ENCODE measurements around the gene FAIM2. TPM values are rescaled to one million over a fixed set of nuclear protein-coding genes. Genes with fewer than 3 reads are reported as not detected.

FAIM2 gene
- total and polyA plus RNA-seq, 10 of the 15 experiments (the other 5 are each of a cell fraction or from before 2014, with no cell fraction given): not detected

GRCh38 chr12:49875115-49875720 is 28.5 kb downstream of the FAIM2 start:
- Histone ChIP-seq H3K36me3 (ENCODE audit: control insufficient read depth in 2 of 2, insufficient read depth in 2 of 2, low read length in 1 of 2) (no peaks in the 10 kb centered on the region), H2AFZ (ENCODE audit: control insufficient read depth, low read depth, low read length) (no peak overlapping the region), H3K79me2 (ENCODE audit: control insufficient read depth, insufficient read depth, low read length) (no peaks in the 10 kb centered on the region), H3K9ac (ENCODE audit: control insufficient read depth, insufficient read depth, low read length) (no peak overlapping the region), H3K4me3 (no peak overlapping the region), H3K9me3 (replicated peaks; ENCODE audit: control insufficient read depth, insufficient read depth, low read length) (no peaks in the 10 kb centered on the region), H3K4me1 (ENCODE audit: control insufficient read depth, insufficient read depth, low read length) (no peaks in the 10 kb centered on the region), H4K20me1 (ENCODE audit: control insufficient read depth, insufficient read depth) (no peaks in the 10 kb centered on the region), H3K27me3 (replicated peaks in 1 of 2; ENCODE audit: control insufficient read depth in 2 of 2, insufficient read depth in 2 of 2, low read length in 1 of 2) (no peaks in the 10 kb centered on the region), H3K4me2 (ENCODE audit: control insufficient read depth, insufficient read depth) (no peak overlapping the region), H3K27ac (ENCODE audit: control insufficient read depth, insufficient read depth) (no peak overlapping the region)
- CTCF ChIA-PET: no interaction called here
- SMC1A ChIA-PET (ENCODE audit: uncharacterized antibody, unreplicated experiment): no interaction called here
- ATAC-seq (no peak), FAIRE-seq (no peak), DNase-seq (ENCODE audit: low read depth, low spot score) (no peak)
- in situ Hi-C loops (cut with MboI) (no loop called here), intact Hi-C loops (cut with micrococcal nuclease; ENCODE audit: unreplicated experiment) (no loop called here)
- POLR2A ChIA-PET: no interaction called here
- BruUV-seq (replicated peaks): no TSS peak
- 64% methylated on average over 9 of the region's 9 CpGs for WGBS (ENCODE audit: insufficient coverage, insufficient replicate concordance, low lambda C conversion rate, missing lambda C conversion rate)
- RAD21 ChIA-PET (ENCODE audit: unreplicated experiment): no interaction called here
- TF ChIP-seq MEF2A (IDR thresholded peaks at IDR 0.05; ENCODE audit: insufficient read depth, low read depth, low read length): no peak
- TF ChIP-seq, protein P1, sequence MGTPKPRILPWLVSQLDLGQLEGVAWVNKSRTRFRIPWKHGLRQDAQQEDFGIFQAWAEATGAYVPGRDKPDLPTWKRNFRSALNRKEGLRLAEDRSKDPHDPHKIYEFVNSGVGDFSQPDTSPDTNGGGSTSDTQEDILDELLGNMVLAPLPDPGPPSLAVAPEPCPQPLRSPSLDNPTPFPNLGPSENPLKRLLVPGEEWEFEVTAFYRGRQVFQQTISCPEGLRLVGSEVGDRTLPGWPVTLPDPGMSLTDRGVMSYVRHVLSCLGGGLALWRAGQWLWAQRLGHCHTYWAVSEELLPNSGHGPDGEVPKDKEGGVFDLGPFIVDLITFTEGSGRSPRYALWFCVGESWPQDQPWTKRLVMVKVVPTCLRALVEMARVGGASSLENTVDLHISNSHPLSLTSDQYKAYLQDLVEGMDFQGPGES (IDR thresholded peaks at IDR 0.05): no peak
- TF ChIP-seq, protein P2, sequence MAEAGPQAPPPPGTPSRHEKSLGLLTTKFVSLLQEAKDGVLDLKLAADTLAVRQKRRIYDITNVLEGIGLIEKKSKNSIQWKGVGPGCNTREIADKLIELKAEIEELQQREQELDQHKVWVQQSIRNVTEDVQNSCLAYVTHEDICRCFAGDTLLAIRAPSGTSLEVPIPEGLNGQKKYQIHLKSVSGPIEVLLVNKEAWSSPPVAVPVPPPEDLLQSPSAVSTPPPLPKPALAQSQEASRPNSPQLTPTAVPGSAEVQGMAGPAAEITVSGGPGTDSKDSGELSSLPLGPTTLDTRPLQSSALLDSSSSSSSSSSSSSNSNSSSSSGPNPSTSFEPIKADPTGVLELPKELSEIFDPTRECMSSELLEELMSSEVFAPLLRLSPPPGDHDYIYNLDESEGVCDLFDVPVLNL (IDR thresholded peaks at IDR 0.05; ENCODE audit: low read depth, low read length): no peak
- TF ChIP-seq SMARCA5 (IDR thresholded peaks at IDR 0.05): no peak
- no peak for TF ChIP-seq RCOR1 (conservative IDR thresholded peaks at IDR 0.05; ENCODE audit: low read depth, low read length)
- no peak for TF ChIP-seq IRF5 (IDR thresholded peaks at IDR 0.05; ENCODE audit: borderline replicate concordance)
- TF ChIP-seq ZBED1 (IDR thresholded peaks at IDR 0.05; ENCODE audit: borderline replicate concordance): no peak
- TF ChIP-seq NFIC (IDR thresholded peaks at IDR 0.05; ENCODE audit: low read depth, low read length): no peak
- TF ChIP-seq REST (IDR thresholded peaks at IDR 0.05; ENCODE audit: low read depth, low read length): no peak
- no peak for TF ChIP-seq MXI1 (IDR thresholded peaks at IDR 0.05; ENCODE audit: low read depth, low read length)
- no peak for TF ChIP-seq E2F8 (IDR thresholded peaks at IDR 0.05; ENCODE audit: low read depth, partially characterized antibody)
- TF ChIP-seq RAD21 (IDR thresholded peaks at IDR 0.05; ENCODE audit: insufficient read depth, low read depth, low read length): no peak
- TF ChIP-seq HDGF (IDR thresholded peaks at IDR 0.05): no peak

Data from GM12878 (cell line).